ENCODE data around the gene RAB25.

RAB25 gene

DNA sequence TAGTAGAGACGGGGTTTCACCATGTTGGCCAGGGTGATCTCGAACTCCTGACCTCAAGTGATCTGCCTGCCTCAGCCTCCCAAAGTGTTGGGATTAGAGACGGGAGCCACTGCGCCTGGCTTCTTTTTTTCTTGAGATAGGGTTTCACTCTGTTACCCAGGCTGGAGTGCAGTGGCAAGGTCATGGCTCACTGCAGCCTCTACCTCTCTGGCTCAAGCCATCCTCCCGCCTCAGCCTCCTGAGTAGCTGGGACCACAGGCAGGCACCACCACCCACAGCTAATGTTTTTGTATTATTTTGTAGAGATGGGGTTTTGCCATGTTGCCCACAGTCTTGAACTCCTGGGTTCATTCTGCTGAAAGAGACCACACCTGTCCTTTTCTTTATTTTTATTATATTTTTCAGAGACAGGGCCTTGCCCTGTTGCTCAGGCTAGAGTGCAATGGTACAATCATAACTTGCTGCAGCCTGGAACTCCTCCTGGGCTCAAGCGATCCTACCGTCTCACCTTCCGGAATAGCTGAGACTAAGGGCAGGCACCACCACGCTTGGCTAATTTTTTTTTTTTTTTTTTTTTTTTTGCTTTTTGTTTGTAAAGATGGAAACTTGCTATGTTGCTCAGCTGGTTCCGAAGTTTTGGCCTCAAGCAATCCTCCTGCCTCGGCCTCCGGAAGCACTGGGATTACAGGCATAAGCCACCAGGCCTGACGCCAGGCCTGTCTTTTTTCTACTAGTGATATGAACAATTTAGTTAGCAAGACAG, 56.6 kb downstream of the RAB25 start:
- peak overlapping the region; percentile 99 for H3K4me3 ChIP-seq (ENCODE audit: control insufficient read depth, low read depth, low read length)
- peak; percentile 40 for DNase-seq (ENCODE audit: low read depth)
- no peak for TF ChIP-seq CTCF (conservative IDR thresholded peaks at IDR 0.05; ENCODE audit: control insufficient read depth, insufficient read depth, low read depth, low read length)

- TF ChIP-seq CTCF (conservative IDR thresholded peaks at IDR 0.05; ENCODE audit: control insufficient read depth, insufficient read depth, low read depth, low read length): no peak
- no peak for DNase-seq (ENCODE audit: low read depth)
- peak overlapping the region; percentile 99 for H3K4me3 ChIP-seq (ENCODE audit: control insufficient read depth, low read depth, low read length)
Observed at GRCh38 chr1:156118177-156118868, 57.4 kb downstream of the RAB25 start.

- peak; percentile 85 for DNase-seq (ENCODE audit: low read depth)
- peak; percentile 7 for TF ChIP-seq CTCF (conservative IDR thresholded peaks at IDR 0.05; ENCODE audit: control insufficient read depth, insufficient read depth, low read depth, low read length)
- peak overlapping the region; percentile 99 for H3K4me3 ChIP-seq (ENCODE audit: control insufficient read depth, low read depth, low read length)
Observed at GRCh38 chr1:156119503-156120209, 58.7 kb downstream of the RAB25 start.
